ENCODE results near the gene ANK3. TPM values are rescaled to one million over a fixed set of nuclear protein-coding genes. Genes with fewer than 3 reads are reported as not detected.

Gene ANK3
- total RNA-seq, 1 donor from 2014 or later, result 65.3 TPM

DNA sequence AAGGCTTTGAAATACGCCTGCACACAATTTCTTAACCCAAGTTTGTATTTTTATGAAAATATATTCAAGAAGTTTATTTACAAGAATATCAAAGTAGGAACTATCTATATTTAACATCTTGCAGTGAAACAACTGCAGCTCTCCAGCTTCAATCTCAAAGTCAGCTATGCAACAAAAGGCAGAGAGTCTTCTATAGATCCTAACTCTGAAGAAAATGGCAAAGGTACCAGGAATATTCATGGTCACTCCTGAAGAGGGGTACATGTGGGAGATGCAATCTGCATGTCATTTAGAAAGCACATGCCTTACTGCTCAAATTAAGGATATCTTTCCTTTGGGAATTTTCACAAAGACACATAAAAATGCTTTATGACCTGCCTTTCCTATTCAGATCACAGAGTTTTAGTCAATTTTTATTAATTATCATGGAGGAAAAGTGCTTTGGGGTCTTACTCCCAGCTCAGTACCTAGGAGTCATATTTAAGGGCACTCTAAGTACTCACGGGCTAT is 1.5 kb downstream of the ANK3 start:
- intact Hi-C loops (cut with DNase I), result no loop called here
- H3K36me3 ChIP-seq, result no peaks in the 10 kb centered on the region
- no peak for TF ChIP-seq POLR2AphosphoS5 (IDR thresholded peaks at IDR 0.05; ENCODE audit: insufficient read depth in 1 of 2, low read depth in 1 of 2)
- no peak for TF ChIP-seq POLR2A (IDR thresholded peaks at IDR 0.05)
- TF ChIP-seq, protein P1, sequence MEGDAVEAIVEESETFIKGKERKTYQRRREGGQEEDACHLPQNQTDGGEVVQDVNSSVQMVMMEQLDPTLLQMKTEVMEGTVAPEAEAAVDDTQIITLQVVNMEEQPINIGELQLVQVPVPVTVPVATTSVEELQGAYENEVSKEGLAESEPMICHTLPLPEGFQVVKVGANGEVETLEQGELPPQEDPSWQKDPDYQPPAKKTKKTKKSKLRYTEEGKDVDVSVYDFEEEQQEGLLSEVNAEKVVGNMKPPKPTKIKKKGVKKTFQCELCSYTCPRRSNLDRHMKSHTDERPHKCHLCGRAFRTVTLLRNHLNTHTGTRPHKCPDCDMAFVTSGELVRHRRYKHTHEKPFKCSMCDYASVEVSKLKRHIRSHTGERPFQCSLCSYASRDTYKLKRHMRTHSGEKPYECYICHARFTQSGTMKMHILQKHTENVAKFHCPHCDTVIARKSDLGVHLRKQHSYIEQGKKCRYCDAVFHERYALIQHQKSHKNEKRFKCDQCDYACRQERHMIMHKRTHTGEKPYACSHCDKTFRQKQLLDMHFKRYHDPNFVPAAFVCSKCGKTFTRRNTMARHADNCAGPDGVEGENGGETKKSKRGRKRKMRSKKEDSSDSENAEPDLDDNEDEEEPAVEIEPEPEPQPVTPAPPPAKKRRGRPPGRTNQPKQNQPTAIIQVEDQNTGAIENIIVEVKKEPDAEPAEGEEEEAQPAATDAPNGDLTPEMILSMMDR (IDR thresholded peaks at IDR 0.05), result no peak
- no peaks in the 10 kb centered on the region for H3K27me3 ChIP-seq
- H3K4me3 ChIP-seq, result no peak overlapping the region
- H3K27ac ChIP-seq, result no peak overlapping the region
- H3K4me1 ChIP-seq, result peaks cover 8% of the 10 kb centered on the region
- no peaks in the 10 kb centered on the region for H3K9me3 ChIP-seq
- no peak for DNase-seq (ENCODE audit: extremely low spot score in 2 of 2)

DNA sequence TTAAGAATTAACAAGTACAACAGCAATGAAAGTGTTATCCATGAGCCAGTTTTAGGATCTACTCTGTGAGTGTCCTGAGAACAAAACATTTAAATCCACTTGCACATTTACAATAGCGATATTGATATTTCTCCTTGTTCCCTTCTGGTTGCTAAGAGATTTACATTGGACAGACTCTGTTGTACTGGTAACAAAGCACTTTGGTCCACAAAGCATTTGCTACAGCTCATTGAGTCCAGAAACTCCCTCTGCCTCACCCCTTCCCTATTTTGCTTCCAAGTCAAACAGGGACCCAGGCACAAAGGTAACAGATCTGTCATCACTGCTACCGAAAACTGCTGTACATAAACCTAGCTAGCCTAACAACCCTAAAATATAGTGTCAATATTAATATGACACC is 2.1 kb downstream of the ANK3 start:
- intact Hi-C loops (cut with DNase I), result no loop called here
- Histone ChIP-seq H3K27ac (no peak overlapping the region), H3K9me3 (no peaks in the 10 kb centered on the region), H3K4me1 (peaks cover 8% of the 10 kb centered on the region), H3K4me3 (no peak overlapping the region), H3K27me3 (no peaks in the 10 kb centered on the region), H3K36me3 (no peaks in the 10 kb centered on the region)
- TF ChIP-seq, protein P1 (IDR thresholded peaks at IDR 0.05), result no peak
- TF ChIP-seq POLR2A (IDR thresholded peaks at IDR 0.05) (no peak), POLR2AphosphoS5 (IDR thresholded peaks at IDR 0.05; ENCODE audit: insufficient read depth in 1 of 2, low read depth in 1 of 2) (no peak)
- no peak for DNase-seq (ENCODE audit: extremely low spot score in 2 of 2)

DNA sequence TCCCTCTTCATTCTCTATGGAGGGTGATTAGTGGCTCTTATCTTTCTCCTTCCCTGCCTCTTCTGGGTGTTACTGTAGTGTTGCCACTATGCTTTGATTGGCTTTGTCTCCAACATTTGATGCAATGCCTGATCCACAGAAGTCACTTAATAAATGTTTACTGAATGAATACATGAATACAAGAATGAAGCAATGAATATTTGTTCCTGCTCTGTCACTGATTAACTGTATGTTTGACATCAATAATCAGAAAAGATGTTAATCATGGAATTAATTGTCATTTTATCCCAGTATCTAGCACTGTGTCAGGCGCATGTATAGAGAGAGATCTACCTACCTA is 4.3 kb downstream of the ANK3 start:
- Histone ChIP-seq H3K4me3 (no peak overlapping the region), H3K27ac (no peak overlapping the region), H3K36me3 (no peaks in the 10 kb centered on the region), H3K4me1 (peaks cover 8% of the 10 kb centered on the region), H3K27me3 (no peaks in the 10 kb centered on the region), H3K9me3 (no peaks in the 10 kb centered on the region)
- intact Hi-C loops (cut with DNase I), result no loop called here
- no peak for DNase-seq (ENCODE audit: extremely low spot score in 2 of 2)
- TF ChIP-seq POLR2A (IDR thresholded peaks at IDR 0.05), result no peak
- no peak for TF ChIP-seq POLR2AphosphoS5 (IDR thresholded peaks at IDR 0.05; ENCODE audit: insufficient read depth in 1 of 2, low read depth in 1 of 2)
- TF ChIP-seq, protein P1 (IDR thresholded peaks at IDR 0.05), result no peak

DNA sequence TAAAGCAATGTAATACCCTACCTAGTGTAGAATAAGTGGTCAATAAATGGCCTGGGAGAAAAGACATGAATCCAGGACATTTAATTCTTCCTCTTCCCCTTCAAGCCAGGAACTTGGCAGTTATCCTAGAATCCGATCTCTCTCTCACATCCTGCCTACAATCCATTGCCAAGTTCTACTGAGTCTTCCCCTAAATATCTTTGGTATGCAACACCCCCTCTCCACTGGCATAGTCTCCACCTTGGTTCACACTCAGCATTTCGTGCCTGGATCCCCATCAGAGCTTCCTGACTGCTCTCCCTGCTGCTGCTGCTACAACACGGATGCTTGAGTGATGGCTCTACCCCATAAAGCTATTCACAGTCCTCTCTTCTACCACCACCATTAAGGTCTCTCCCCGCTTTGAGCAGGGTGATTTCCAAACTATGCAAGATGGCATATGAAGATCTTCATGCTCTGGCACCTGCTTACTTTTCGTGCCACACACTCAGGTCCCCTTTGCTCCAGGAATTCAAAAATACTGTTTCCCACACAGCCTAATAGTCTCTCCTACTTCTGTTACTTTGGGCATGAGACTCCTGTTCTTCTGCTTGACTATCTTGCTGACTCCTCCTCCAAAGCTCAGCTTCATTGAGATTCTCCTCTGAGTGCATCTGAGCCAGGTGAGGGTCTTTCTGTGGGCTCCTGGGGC is 4.8 kb downstream of the ANK3 start:
- TF ChIP-seq POLR2A (IDR thresholded peaks at IDR 0.05) (no peak), POLR2AphosphoS5 (IDR thresholded peaks at IDR 0.05; ENCODE audit: insufficient read depth in 1 of 2, low read depth in 1 of 2) (no peak)
- TF ChIP-seq, protein P1 (IDR thresholded peaks at IDR 0.05), result no peak
- peaks cover 8% of the 10 kb centered on the region for H3K4me1 ChIP-seq
- no peak overlapping the region for H3K4me3 ChIP-seq
- H3K27ac ChIP-seq, result no peak overlapping the region
- no peaks in the 10 kb centered on the region for H3K27me3 ChIP-seq
- H3K36me3 ChIP-seq, result no peaks in the 10 kb centered on the region
- H3K9me3 ChIP-seq, result no peaks in the 10 kb centered on the region
- intact Hi-C loops (cut with DNase I), result no loop called here
- DNase-seq (ENCODE audit: extremely low spot score in 2 of 2), result no peak

DNA sequence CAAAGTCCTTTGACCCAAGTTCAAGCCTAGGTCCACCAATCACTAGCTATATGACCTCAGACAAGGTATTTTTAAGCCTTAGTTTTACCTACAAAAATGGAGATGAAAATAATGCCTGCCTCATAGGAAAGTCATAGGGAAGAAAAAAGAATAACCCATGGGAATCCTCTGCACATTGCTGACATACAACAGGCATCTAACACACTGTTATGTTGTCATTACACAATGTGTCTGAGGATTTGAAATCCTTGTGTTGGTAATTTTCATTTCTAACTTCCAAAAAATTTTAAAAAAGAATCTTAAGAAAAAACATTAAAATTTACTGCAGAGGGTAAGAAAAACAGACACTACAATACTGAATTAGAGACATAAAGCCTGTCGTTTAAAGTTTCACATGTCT is 5.7 kb downstream of the ANK3 start:
- Histone ChIP-seq H3K27ac (no peak overlapping the region), H3K27me3 (no peaks in the 10 kb centered on the region)
- TF ChIP-seq, protein P1 (IDR thresholded peaks at IDR 0.05), result no peak
- TF ChIP-seq POLR2A (IDR thresholded peaks at IDR 0.05) (no peak), POLR2AphosphoS5 (IDR thresholded peaks at IDR 0.05; ENCODE audit: insufficient read depth in 1 of 2, low read depth in 1 of 2) (no peak)

More for the DNA sequence above, 5.7 kb downstream of the ANK3 start:
- intact Hi-C loops (cut with DNase I), result no loop called here
- Histone ChIP-seq H3K4me1 (peaks cover 8% of the 10 kb centered on the region), H3K36me3 (no peaks in the 10 kb centered on the region), H3K9me3 (no peaks in the 10 kb centered on the region), H3K4me3 (no peak overlapping the region)
- DNase-seq (ENCODE audit: extremely low spot score in 2 of 2), result no peak

Measured in vagina (tissue), 2 donors.